Suprapubic skin (tissue), 4 donors: Measurements from ENCODE around the gene ZBTB46. TPM values are rescaled to one million over a fixed set of nuclear protein-coding genes. Genes with fewer than 3 reads are reported as not detected.

ENCODE experiments used
- DNase-seq, 2 donors: peaks; one replicate each; pipeline ENCODE4 v3.0.0-alpha.2; 2019; ENCODE audit warnings: low spot score in 2 of 2
- H3K27ac ChIP-seq: fragments of 200-600 bp; sonication (generic); one replicate; pipeline ENCODE4 v1.5.1; 2019
- H3K27me3 ChIP-seq: fragments of 200-600 bp; sonication (generic); one replicate; pipeline ENCODE4 v1.5.1; 2019
- H3K36me3 ChIP-seq: fragments of 200-600 bp; sonication (generic); one replicate; pipeline ENCODE4 v1.5.1; 2019
- H3K4me1 ChIP-seq: fragments of 200-600 bp; sonication (generic); one replicate; pipeline ENCODE4 v1.5.1; 2019
- H3K4me3 ChIP-seq: fragments of 200-600 bp; sonication (generic); one replicate; pipeline ENCODE4 v1.5.1; 2019; ENCODE audit warnings: mild to moderate bottlenecking
- H3K9me3 ChIP-seq: fragments of 200-600 bp; sonication (generic); one replicate; pipeline ENCODE4 v1.5.1; 2019
- CTCF ChIP-seq, 2 donors: fragments of 200-600 bp in 1 of 2; fragments of 450-650 bp in 1 of 2; sonication (generic) in 1 of 2; IDR thresholded peaks; one replicate each; pipeline ENCODE4 v1.5.1; 2016 to 2019; ENCODE audit warnings: antibody characterized with exemption in 2 of 2, mild to moderate bottlenecking in 1 of 2, moderate library complexity in 1 of 2
- EP300 ChIP-seq: sonication (generic); formaldehyde crosslinking; IDR thresholded peaks from one replicate; pipeline ENCODE4 v1.6.1; 2017; ENCODE audit warnings: antibody characterized with exemption
- POLR2A ChIP-seq, 2 donors: fragments of 450-650 bp; IDR thresholded peaks; one replicate each; pipeline ENCODE4 v1.6.1; 2017; ENCODE audit warnings: antibody characterized with exemption in 2 of 2, mild to moderate bottlenecking in 2 of 2, moderate library complexity in 2 of 2
- POLR2AphosphoS5 ChIP-seq, 3 donors: sonication (generic); formaldehyde crosslinking; IDR thresholded peaks; one replicate each; pipeline ENCODE4 v1.6.1; 2017; ENCODE audit warnings: antibody characterized with exemption in 3 of 3
- WGBS: methylation state at CpG from one replicate; pipeline ENCODE4 v1.1.5; 2018; 5-methylcytosine and 5-hydroxymethylcytosine counted together
- total RNA-seq, 4 donors: library from RNA; depleted of rRNA; stranded (reverse); fragments of >200 nt; gene quantifications; one replicate each; pipeline ENCODE4 v1.1.0, GENCODE V29; 2016

ZBTB46 gene
- total RNA-seq, 4 donors from 2014 or later, result 3.4 to 5.1 (median 4.4) TPM

- Histone ChIP-seq H3K4me3 (no peak overlapping the region), H3K4me1 (no peaks in the 10 kb centered on the region), H3K36me3 (peaks cover 11% of the 10 kb centered on the region), H3K27ac (no peak overlapping the region), H3K27me3 (no peaks in the 10 kb centered on the region), H3K9me3 (no peaks in the 10 kb centered on the region)
- DNase-seq, result no peak
- TF ChIP-seq POLR2AphosphoS5 (IDR thresholded peaks at IDR 0.05), result no peak
- no peak for TF ChIP-seq CTCF (IDR thresholded peaks at IDR 0.05)
- no peak for TF ChIP-seq EP300
- no peak for TF ChIP-seq POLR2A (IDR thresholded peaks at IDR 0.05)
- 94% methylated on average over 15 of the region's 50 CpGs for WGBS
These were observed 78.5 kb downstream of the ZBTB46 start for GRCh38 chr20:63752411-63753101.

- H3K27ac ChIP-seq, result no peak overlapping the region
- no peak for DNase-seq
- TF ChIP-seq EP300 (no peak), POLR2AphosphoS5 (IDR thresholded peaks at IDR 0.05) (no peak), POLR2A (IDR thresholded peaks at IDR 0.05) (no peak), CTCF (IDR thresholded peaks at IDR 0.05) (no peak)
- no peaks in the 10 kb centered on the region for H3K9me3 ChIP-seq
- no peaks in the 10 kb centered on the region for H3K4me1 ChIP-seq
- peaks cover 11% of the 10 kb centered on the region for H3K36me3 ChIP-seq
- no peak overlapping the region for H3K4me3 ChIP-seq
- WGBS, result 53% methylated on average over 14 of the region's 45 CpGs
- no peaks in the 10 kb centered on the region for H3K27me3 ChIP-seq
These were observed 79.4 kb downstream of the ZBTB46 start for GRCh38 chr20:63751471-63752271.

- Histone ChIP-seq H3K9me3 (no peaks in the 10 kb centered on the region), H3K27ac (no peak overlapping the region), H3K27me3 (no peaks in the 10 kb centered on the region), H3K4me3 (no peak overlapping the region), H3K36me3 (peaks cover 11% of the 10 kb centered on the region), H3K4me1 (no peaks in the 10 kb centered on the region)
- TF ChIP-seq CTCF (IDR thresholded peaks at IDR 0.05) (no peak), EP300 (no peak), POLR2AphosphoS5 (IDR thresholded peaks at IDR 0.05) (no peak), POLR2A (IDR thresholded peaks at IDR 0.05) (no peak)
- peak in 1 of 2 donors; percentile 80 for DNase-seq
- 63% methylated on average over 19 of the region's 26 CpGs for WGBS
These were observed 80.1 kb downstream of the ZBTB46 start for GRCh38 chr20:63750807-63751470.

GRCh38 chr20:63749597-63750508 is 81.2 kb downstream of the ZBTB46 start:
- Histone ChIP-seq H3K9me3 (no peaks in the 10 kb centered on the region), H3K27ac (no peak overlapping the region), H3K4me1 (peaks cover 2% of the 10 kb centered on the region), H3K4me3 (no peak overlapping the region), H3K36me3 (peaks cover 11% of the 10 kb centered on the region), H3K27me3 (no peaks in the 10 kb centered on the region)
- 91% methylated on average over 11 of the region's 16 CpGs for WGBS
- TF ChIP-seq EP300 (no peak), CTCF (IDR thresholded peaks at IDR 0.05) (no peak), POLR2AphosphoS5 (IDR thresholded peaks at IDR 0.05) (no peak), POLR2A (IDR thresholded peaks at IDR 0.05) (no peak)
- DNase-seq, result no peak
